ENCODE results near the gene DPYD.

Gene DPYD

GRCh38 chr1:97603218-97603617, 317.6 kb downstream of the DPYD start:
- DNase-seq = no peak

- DNase-seq = no peak
Measured at GRCh38 chr1:97599447-97599846, 321.4 kb downstream of the DPYD start.

GRCh38 chr1:97593192-97593591, 327.6 kb downstream of the DPYD start:
- DNase-seq = no peak

- no peak for DNase-seq
Measured at GRCh38 chr1:97588772-97589171, 332.1 kb downstream of the DPYD start.

- DNase-seq = no peak
Measured at GRCh38 chr1:97581614-97582051, 339.2 kb downstream of the DPYD start.

GRCh38 chr1:97577613-97578012, 343.2 kb downstream of the DPYD start:
- no peak for DNase-seq

GRCh38 chr1:97573553-97573952, 347.3 kb downstream of the DPYD start:
- no peak for DNase-seq

GRCh38 chr1:97572561-97572960, 348.3 kb downstream of the DPYD start:
- DNase-seq = no peak

- DNase-seq = no peak
Measured at GRCh38 chr1:97571760-97572159, 349.1 kb downstream of the DPYD start.

- DNase-seq = no peak
Measured at GRCh38 chr1:97570691-97571090, 350.1 kb downstream of the DPYD start.

- no peak for DNase-seq
Measured at GRCh38 chr1:97567000-97567749, 353.7 kb downstream of the DPYD start.

- DNase-seq = no peak
Measured at GRCh38 chr1:97565886-97566285, 354.9 kb downstream of the DPYD start.

GRCh38 chr1:97563926-97564325, 356.9 kb downstream of the DPYD start:
- no peak for DNase-seq

GRCh38 chr1:97562081-97562480, 358.8 kb downstream of the DPYD start:
- DNase-seq = no peak

GRCh38 chr1:97560714-97561113, 360.1 kb downstream of the DPYD start:
- DNase-seq = no peak

GRCh38 chr1:97553971-97554370, 366.9 kb downstream of the DPYD start:
- DNase-seq = no peak

GRCh38 chr1:97551113-97551512, 369.7 kb downstream of the DPYD start:
- no peak for DNase-seq

- DNase-seq = no peak
Measured at GRCh38 chr1:97545446-97545845, 375.4 kb downstream of the DPYD start.

- no peak for DNase-seq
Measured at GRCh38 chr1:97540346-97540888, 380.4 kb downstream of the DPYD start.

- DNase-seq = no peak
Measured at GRCh38 chr1:97538113-97538512, 382.7 kb downstream of the DPYD start.

- DNase-seq = no peak
Measured at GRCh38 chr1:97533358-97533757, 387.5 kb downstream of the DPYD start.

- DNase-seq = no peak
Measured at GRCh38 chr1:97529600-97529999, 391.2 kb downstream of the DPYD start.

- DNase-seq = no peak
Measured at GRCh38 chr1:97524211-97524610, 396.6 kb downstream of the DPYD start.

GRCh38 chr1:97516588-97516987, 404.2 kb downstream of the DPYD start:
- DNase-seq = no peak

GRCh38 chr1:97508653-97509218, 412.1 kb downstream of the DPYD start:
- no peak for DNase-seq
